Liver (tissue), 9 donors: ENCODE measurements around the gene MEIS2. TPM values are rescaled to one million over a fixed set of nuclear protein-coding genes. Genes with fewer than 3 reads are reported as not detected.

Experiments used
- DNase-seq: peaks from one replicate; pipeline ENCODE4 v3.0.0-alpha.2; 2017; ENCODE audit warnings: low spot score
- H3K27ac ChIP-seq, 2 donors: one replicate each; pipeline ENCODE4 v1.7.0; 2013; ENCODE audit warnings: inconsistent platforms in 2 of 2, low read length in 2 of 2, control low read depth in 1 of 2, low read depth in 1 of 2, mild to moderate bottlenecking in 1 of 2
- H3K27me3 ChIP-seq, 4 donors: one replicate each; pipeline versions ENCODE4 v1.6.1 to v1.7.0; 2013; ENCODE audit warnings: low read length in 3 of 4, inconsistent platforms in 1 of 4, mild to moderate bottlenecking in 1 of 4, moderate library complexity in 1 of 4; ENCODE audit not compliant: control insufficient read depth in 4 of 4, insufficient read depth in 4 of 4
- H3K36me3 ChIP-seq, 4 donors: one replicate each; pipeline versions ENCODE4 v1.6.1 to v1.7.0; 2013; ENCODE audit warnings: low read length in 3 of 4, mild to moderate bottlenecking in 3 of 4, low read depth in 1 of 4, moderate library complexity in 1 of 4; ENCODE audit not compliant: control insufficient read depth in 4 of 4, insufficient read depth in 3 of 4
- H3K4me1 ChIP-seq, 4 donors: one replicate each; pipeline versions ENCODE4 v1.6.1 to v1.7.0; 2013; ENCODE audit warnings: low read length in 3 of 4, mild to moderate bottlenecking in 3 of 4, moderate library complexity in 1 of 4; ENCODE audit not compliant: control insufficient read depth in 4 of 4, insufficient read depth in 4 of 4
- H3K4me3 ChIP-seq, 3 donors: one replicate each; pipeline versions ENCODE4 v1.6.1 to v1.7.0; 2013; ENCODE audit warnings: low read length in 3 of 3, control low read depth in 1 of 3, low read depth in 1 of 3, mild to moderate bottlenecking in 1 of 3
- H3K9ac ChIP-seq, 2 donors: one replicate each; pipeline ENCODE4 v1.7.0; 2013; ENCODE audit warnings: low read length in 2 of 2, mild to moderate bottlenecking in 2 of 2, moderate library complexity in 2 of 2, control low read depth in 1 of 2, low read depth in 1 of 2
- H3K9me3 ChIP-seq, 4 donors: one replicate each; pipeline versions ENCODE4 v1.6.1 to v1.7.0; 2013; ENCODE audit warnings: low read length in 3 of 4; ENCODE audit not compliant: control insufficient read depth in 4 of 4
- CTCF ChIP-seq: fragments of 150-350 bp; IDR thresholded peaks from 2 replicates; pipeline ENCODE4 v1.5.1; 2017; ENCODE audit warnings: improper control_type of control experiment, low read depth, low read length; ENCODE audit not compliant: missing input control
- EGR1 ChIP-seq, 2 donors: IDR thresholded peaks; 2 replicates each; pipeline ENCODE4 v1.6.1; 2016 to 2018; ENCODE audit warnings: antibody characterized with exemption in 2 of 2, low read depth in 2 of 2
- FOXA1 ChIP-seq: IDR thresholded peaks from 2 replicates; pipeline ENCODE4 v1.6.1; 2016; ENCODE audit warnings: antibody characterized with exemption
- FOXA2 ChIP-seq: IDR thresholded peaks from 2 replicates; pipeline ENCODE4 v1.6.1; 2016; ENCODE audit warnings: antibody characterized with exemption
- GABPA ChIP-seq, 2 donors: IDR thresholded peaks in 1 of 2; conservative IDR thresholded peaks in 1 of 2; 2 replicates each; pipeline ENCODE4 v1.6.1; 2016; ENCODE audit warnings: antibody characterized with exemption in 2 of 2, mild to moderate bottlenecking in 1 of 2, moderate library complexity in 1 of 2
- HNF4A ChIP-seq, 2 donors: conservative IDR thresholded peaks; 2 replicates each; pipeline ENCODE4 v1.6.1; 2016; ENCODE audit warnings: antibody characterized with exemption in 2 of 2, mild to moderate bottlenecking in 2 of 2
- HNF4G ChIP-seq: IDR thresholded peaks from 2 replicates; pipeline ENCODE4 v1.6.1; 2016; ENCODE audit warnings: antibody characterized with exemption
- MAX ChIP-seq: IDR thresholded peaks from 2 replicates; pipeline ENCODE4 v1.6.1; 2016; ENCODE audit warnings: antibody characterized with exemption
- NR2F2 ChIP-seq: IDR thresholded peaks from 2 replicates; pipeline ENCODE4 v1.6.1; 2016; ENCODE audit warnings: antibody characterized with exemption
- RAD21 ChIP-seq, 2 donors: IDR thresholded peaks; 2 replicates each; pipeline ENCODE4 v1.6.1; 2016; ENCODE audit warnings: antibody characterized with exemption in 2 of 2, mild to moderate bottlenecking in 2 of 2
- REST ChIP-seq: IDR thresholded peaks from 2 replicates; pipeline ENCODE4 v1.6.1; 2016; ENCODE audit warnings: antibody characterized with exemption, mild to moderate bottlenecking
- RXRA ChIP-seq, 2 donors: IDR thresholded peaks; 2 replicates each; pipeline ENCODE4 v1.6.1; 2017 to 2018; ENCODE audit warnings: antibody characterized with exemption in 2 of 2, mild to moderate bottlenecking in 1 of 2
- SP1 ChIP-seq: IDR thresholded peaks from 2 replicates; pipeline ENCODE4 v1.6.1; 2018; ENCODE audit warnings: antibody characterized with exemption, mild to moderate bottlenecking
- TAF1 ChIP-seq: conservative IDR thresholded peaks from 2 replicates; pipeline ENCODE4 v1.6.1; 2016; ENCODE audit warnings: antibody characterized with exemption, mild to moderate bottlenecking
- YY1 ChIP-seq: IDR thresholded peaks from 2 replicates; pipeline ENCODE4 v1.6.1; 2016; ENCODE audit warnings: antibody characterized with exemption, mild to moderate bottlenecking
- ZBTB33 ChIP-seq: IDR thresholded peaks from 2 replicates; pipeline ENCODE4 v1.6.1; 2016; ENCODE audit warnings: antibody characterized with exemption
- WGBS: extraction: QIAGEN DNeasy Blood & Tissue Kit; methylation state at CpG from one replicate; pipeline ENCODE4 v1.1.7; 2013; 5-methylcytosine and 5-hydroxymethylcytosine counted together
- polyA plus RNA-seq, 2 donors: library from polyadenylated mRNA; stranded (reverse) in 1 of 2; unstranded in 1 of 2; fragments of 200-250 nt in 1 of 2; fragments of >200 nt in 1 of 2; fragmentation: Nextera tagmentation in 1 of 2; extraction: Ambion mirVana in 1 of 2; gene quantifications; one replicate each; pipeline versions ENCODE4 v1.2.1 to v1.2.3, GENCODE V29; 2013 to 2015
- total RNA-seq, 2 donors: library from RNA; depleted of rRNA; stranded (reverse); fragments of >200 nt; gene quantifications; one replicate each; pipeline ENCODE4 v1.2.3, GENCODE V29; 2014
- TF ChIP-seq, protein P1 (sequence below): IDR thresholded peaks from 2 replicates; pipeline ENCODE4 v1.6.1; 2016; ENCODE audit warnings: antibody characterized with exemption
- donor health status: healthy.
- donor health status: healthy.
- donor health status: healthy.
- donor health status: healthy.
- donor health status: healthy.

The MEIS2 gene
- total and polyA plus RNA-seq, 4 donors: 3.9 to 12.6 (median 7.6) TPM

- Histone ChIP-seq H3K4me1 (peaks cover 0 to 3% (median 0%) of the 10 kb centered on the region in 4 donors), H3K9me3 (no peaks in the 10 kb centered on the region), H3K27me3 (no peaks in the 10 kb centered on the region), H3K27ac (no peak overlapping the region), H3K36me3 (peaks cover 0 to 7% (median 5%) of the 10 kb centered on the region in 4 donors), H3K4me3 (no peak overlapping the region), H3K9ac (no peak overlapping the region)
- DNase-seq: no peak
- TF ChIP-seq TAF1 (no peak), CTCF (no peak), FOXA2 (no peak), RXRA (IDR thresholded peaks at IDR 0.05) (no peak), RAD21 (IDR thresholded peaks at IDR 0.05) (no peak), GABPA (IDR thresholded peaks at IDR 0.05 in 1 of 2, conservative IDR thresholded peaks at IDR 0.05 in 1 of 2) (no peak), HNF4G (no peak), NR2F2 (no peak), YY1 (no peak), HNF4A (conservative IDR thresholded peaks at IDR 0.05) (no peak), FOXA1 (no peak)
- TF ChIP-seq, protein P1, sequence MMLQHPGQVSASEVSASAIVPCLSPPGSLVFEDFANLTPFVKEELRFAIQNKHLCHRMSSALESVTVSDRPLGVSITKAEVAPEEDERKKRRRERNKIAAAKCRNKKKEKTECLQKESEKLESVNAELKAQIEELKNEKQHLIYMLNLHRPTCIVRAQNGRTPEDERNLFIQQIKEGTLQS: no peak
- WGBS: 71% methylated on average over 7 of the region's 7 CpGs
Observed at GRCh38 chr15:37094333-37094914, 5.9 kb downstream of the MEIS2 start.

DNA sequence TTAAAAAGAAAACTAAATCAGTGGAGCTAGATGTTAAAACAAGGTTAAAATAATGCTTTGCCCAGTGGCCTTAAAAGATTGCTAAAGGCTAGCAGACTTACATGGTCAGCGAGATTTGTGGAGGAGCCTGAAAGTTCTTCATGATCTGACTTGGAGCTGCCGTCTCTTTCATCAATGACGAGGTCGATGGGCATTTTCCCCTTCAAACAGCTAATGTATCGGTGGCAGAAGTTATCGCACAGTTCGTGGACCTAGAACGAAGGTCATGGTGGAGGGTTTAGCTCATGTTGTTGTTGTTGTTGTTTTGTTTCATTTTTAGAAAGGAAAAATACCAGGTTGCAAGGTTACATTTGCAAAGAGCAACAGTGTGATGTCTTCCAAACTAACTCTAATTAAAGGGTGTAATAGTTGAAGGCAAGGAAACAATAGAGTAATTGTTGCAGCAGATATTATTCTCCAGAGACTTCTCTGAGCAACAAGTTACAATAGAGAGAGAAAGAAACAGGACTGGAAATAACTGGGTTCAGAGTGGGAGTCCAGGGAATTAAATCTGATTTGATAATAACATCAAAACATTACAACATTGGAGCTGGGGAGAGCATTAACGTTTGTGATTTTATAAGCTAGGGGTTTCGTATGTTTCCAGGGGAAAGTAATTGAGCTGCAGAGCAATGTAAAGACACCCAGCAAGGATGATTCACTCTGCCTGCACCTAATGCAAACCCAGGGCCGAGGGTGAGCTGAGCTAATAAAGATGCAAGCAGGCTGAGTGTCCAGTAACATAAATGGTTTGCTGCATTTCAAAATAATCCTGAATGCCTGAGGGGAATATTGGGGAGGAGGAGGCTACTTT, 6.6 kb downstream of the MEIS2 start:
- H3K27me3 ChIP-seq: no peaks in the 10 kb centered on the region
- peaks cover 0 to 7% (median 5%) of the 10 kb centered on the region in 4 donors for H3K36me3 ChIP-seq
- 75% methylated on average over 11 of the region's 11 CpGs for WGBS
- TF ChIP-seq GABPA (IDR thresholded peaks at IDR 0.05 in 1 of 2, conservative IDR thresholded peaks at IDR 0.05 in 1 of 2): no peak
- no peak for TF ChIP-seq HNF4G
- no peak for TF ChIP-seq FOXA1
- TF ChIP-seq HNF4A (conservative IDR thresholded peaks at IDR 0.05): no peak
- TF ChIP-seq, protein P1: no peak
- TF ChIP-seq MAX: no peak
- TF ChIP-seq EGR1 (IDR thresholded peaks at IDR 0.05; ENCODE audit: low read depth in 2 of 2): no peak
- no peak for TF ChIP-seq REST
- TF ChIP-seq SP1: no peak
- TF ChIP-seq ZBTB33: no peak
- no peaks in the 10 kb centered on the region for H3K9me3 ChIP-seq
- peaks cover 0 to 3% (median 0%) of the 10 kb centered on the region in 4 donors for H3K4me1 ChIP-seq
- DNase-seq: no peak
- no peak overlapping the region for H3K27ac ChIP-seq
- H3K9ac ChIP-seq: no peak overlapping the region
- H3K4me3 ChIP-seq: no peak overlapping the region
